HG03039 (cell line): ENCODE data around the gene POU6F2.

ENCODE experiments used
- ATAC-seq: cut with Tn5 transposase; IDR thresholded peaks from one replicate; pipeline ENCODE4 v1.9.1; 2021; ENCODE audit warnings: mild to moderate bottlenecking, moderate library complexity; ENCODE audit not compliant: unreplicated experiment

POU6F2 gene

DNA sequence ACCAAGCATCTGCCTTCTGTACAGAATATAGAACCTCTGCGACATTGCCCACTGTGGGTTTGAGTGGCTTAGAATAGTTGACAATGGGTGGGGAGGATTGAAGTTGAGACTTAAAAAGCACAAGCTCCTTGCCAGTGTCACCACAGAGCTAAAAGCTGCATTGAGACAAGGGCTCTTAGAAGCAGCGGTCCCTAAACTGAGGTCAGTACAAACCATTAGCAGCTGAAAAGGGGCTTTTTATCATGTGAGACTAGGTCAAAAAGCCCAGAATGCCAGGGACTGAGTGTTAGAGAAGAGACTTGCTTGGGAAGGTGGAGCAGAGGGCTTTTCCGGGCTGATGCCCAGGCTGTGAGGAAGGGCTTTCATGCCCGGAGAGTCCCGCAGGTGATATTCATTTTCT is 91.3 kb downstream of the POU6F2 start:
- ATAC-seq = no peak

DNA sequence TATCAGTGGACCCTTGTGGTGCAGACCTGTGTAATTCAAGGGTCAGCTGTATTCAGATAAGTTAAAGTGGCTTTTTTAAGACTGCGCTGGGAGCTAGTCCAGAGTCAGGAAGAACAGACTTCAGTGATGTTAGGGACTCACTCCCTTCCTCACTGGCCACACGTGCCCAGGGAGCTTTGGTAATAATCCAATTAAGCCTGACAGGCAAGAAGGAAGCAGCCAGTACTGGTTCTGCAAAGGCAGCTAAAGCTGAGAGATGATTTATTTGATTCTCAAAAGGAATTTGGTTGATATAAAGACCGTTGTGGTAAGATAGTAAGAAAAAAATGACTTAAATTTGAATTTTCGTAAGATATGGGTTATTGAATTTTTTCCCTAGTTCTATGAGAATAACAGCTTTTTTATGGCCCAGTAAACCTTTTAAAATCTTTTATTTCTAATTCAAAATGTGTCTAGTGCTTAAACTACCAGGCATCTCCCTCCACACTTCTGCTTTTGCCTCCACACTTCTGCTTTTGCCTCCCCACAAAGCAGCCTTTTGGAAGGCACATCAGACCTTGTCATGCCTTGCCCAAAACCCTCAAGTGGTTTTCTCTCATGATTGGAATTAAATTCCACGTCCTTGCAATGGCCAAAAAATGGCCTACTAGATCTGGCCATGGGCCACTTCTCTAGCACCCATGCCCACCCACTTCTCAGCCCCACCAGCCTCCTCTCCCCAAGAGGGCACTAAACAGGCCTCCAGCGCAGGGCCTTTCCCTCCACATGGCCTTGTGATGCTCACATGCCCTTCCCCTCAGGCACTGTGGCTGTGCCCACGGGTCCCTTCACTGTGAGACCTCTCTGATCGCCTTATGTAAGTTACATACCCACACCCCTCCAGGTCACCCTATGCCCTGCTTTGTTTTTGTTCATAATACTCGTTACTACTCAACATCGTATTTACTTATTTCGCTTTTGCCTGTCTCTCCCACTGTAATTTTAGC is 92.5 kb downstream of the POU6F2 start:
- ATAC-seq = no peak

GRCh38 chr7:39071116-39071515 is 93.4 kb downstream of the POU6F2 start:
- ATAC-seq = no peak

DNA sequence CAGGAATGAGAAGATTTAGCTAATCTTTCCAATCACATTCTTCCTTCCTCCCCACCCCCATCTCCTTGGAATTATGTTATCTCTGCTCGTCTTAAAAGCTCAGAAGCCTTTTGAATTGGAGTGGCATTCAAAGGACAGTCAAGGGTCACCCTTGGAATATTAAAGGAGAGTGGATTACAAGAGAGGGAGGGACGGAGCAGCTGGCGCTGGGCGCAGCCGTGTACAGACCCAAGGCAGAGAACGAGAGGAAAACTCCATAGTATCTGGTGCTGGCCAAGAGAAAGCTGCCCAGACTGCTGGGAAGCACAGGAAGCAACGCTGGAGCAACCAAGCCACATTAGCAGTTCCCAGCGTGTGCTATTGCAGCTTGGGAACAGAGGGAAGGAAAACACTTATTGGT is 95.7 kb downstream of the POU6F2 start:
- no peak for ATAC-seq

GRCh38 chr7:39075210-39075609 is 97.5 kb downstream of the POU6F2 start:
- no peak for ATAC-seq

- no peak for ATAC-seq
Observed at GRCh38 chr7:39083781-39084180, 106.1 kb downstream of the POU6F2 start.

DNA sequence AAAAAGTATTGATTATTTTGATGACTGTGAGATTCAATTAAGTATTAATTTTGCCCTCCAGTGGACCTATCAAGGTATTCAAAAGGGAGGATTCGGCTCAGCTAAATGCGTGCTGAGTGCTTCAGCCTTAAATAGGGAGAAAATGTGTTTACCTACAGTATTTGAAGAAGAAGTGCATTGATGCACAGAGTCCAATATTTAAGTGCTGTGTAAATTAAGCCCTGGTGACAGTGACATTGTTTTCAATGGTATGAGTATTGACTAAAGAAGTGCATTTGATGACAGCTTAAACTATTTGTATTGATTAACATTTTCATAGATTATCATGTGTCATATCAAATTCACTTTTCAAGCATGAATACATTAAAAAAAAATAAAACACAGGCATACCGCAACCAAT is 106.6 kb downstream of the POU6F2 start:
- ATAC-seq = no peak

GRCh38 chr7:39085189-39085588 is 107.5 kb downstream of the POU6F2 start:
- ATAC-seq = no peak

DNA sequence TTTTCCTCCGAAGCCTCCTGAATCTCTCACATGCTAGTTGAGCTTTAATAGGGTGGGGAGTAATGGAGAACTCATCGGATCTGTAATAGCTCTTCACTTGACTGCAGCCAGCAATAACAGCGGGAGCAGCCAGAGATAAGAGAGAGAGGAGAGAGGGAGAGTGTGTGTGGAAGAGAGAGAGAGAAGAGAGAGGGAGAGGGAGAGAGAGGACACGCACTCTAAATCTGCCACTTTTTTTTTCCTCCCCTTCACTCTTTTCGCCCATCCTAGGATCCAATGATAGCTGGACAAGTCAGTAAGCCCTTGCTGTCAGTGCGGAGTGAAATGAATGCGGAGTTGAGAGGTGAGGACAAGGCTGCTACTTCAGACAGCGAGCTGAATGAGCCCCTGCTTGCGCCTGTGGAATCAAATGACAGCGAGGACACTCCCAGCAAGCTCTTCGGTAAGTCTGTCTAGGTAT is 107.9 kb downstream of the POU6F2 start:
- ATAC-seq = no peak

DNA sequence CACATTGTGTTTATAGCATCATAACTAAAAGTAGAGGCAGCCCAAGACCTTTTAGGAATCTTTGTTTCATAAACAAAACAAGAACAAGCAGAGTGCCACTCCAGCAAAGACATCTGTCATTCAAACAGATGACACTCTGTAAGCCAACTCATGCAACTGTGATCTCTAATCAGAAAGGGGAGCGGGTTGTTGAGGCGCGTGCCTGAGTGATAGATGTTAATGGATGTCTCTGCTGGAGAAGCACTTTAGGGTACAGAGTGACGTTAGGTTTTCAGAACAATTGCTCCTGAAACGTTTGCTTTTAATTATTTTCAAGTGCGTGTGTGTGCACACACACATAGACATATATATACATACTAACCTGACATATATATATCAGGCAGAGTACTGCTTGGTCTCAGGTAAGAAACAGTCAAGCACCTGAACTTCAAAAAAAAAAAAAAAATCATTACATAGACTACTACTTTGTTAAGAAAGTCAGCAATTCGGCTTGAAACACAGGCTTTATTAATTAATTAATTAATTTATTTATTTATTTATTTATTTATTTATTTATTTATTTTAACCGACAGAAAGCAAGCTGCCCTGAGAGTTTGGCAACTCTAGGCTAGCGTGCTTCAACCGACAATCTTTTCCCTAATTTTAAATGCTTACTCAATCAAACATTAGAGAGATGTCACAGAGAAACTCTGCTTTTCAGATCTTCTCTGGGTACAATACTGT is 109.1 kb downstream of the POU6F2 start:
- no peak for ATAC-seq

- ATAC-seq = no peak
Observed at GRCh38 chr7:39088730-39089593, 111.3 kb downstream of the POU6F2 start.

GRCh38 chr7:39091145-39091544 is 113.4 kb downstream of the POU6F2 start:
- no peak for ATAC-seq

- no peak for ATAC-seq
Observed at GRCh38 chr7:39091774-39092173, 114.1 kb downstream of the POU6F2 start.

- ATAC-seq = no peak
Observed at GRCh38 chr7:39094731-39095130, 117.0 kb downstream of the POU6F2 start.

- no peak for ATAC-seq
Observed at GRCh38 chr7:39095875-39096619, 118.3 kb downstream of the POU6F2 start.

- no peak for ATAC-seq
Observed at GRCh38 chr7:39098506-39098905, 120.8 kb downstream of the POU6F2 start.

GRCh38 chr7:39099146-39099545 is 121.4 kb downstream of the POU6F2 start:
- ATAC-seq = no peak

GRCh38 chr7:39100270-39100669 is 122.6 kb downstream of the POU6F2 start:
- no peak for ATAC-seq

DNA sequence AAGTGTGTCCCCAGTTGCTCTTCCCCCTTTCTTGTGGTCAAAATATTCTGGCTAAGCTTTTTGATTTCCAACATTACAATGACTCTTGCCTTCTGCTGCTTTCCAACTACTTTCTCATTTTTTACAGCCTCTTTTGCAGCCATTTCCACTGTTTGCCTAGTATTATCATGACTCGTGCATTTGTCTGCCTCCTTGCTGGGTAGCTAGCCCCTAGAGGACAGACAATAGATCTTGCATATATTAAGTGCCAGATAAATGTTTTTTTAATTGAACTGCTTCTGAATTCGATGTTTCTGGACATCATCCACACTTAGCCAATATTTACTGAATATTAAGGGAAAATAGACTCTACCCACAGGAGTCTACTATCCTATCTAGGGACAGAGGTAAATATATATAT is 124.5 kb downstream of the POU6F2 start:
- ATAC-seq = no peak

- no peak for ATAC-seq
Observed at GRCh38 chr7:39105720-39106119, 128.0 kb downstream of the POU6F2 start.
